Lower leg skin (tissue), 4 donors: ENCODE results near the gene SCUBE1. TPM values are rescaled to one million over a fixed set of nuclear protein-coding genes. Genes with fewer than 3 reads are reported as not detected.

Experiments
- DNase-seq, 2 donors: peaks; one replicate each; pipeline ENCODE4 v3.0.0-alpha.2; 2019; ENCODE audit warnings: low spot score in 2 of 2
- H3K4me3 ChIP-seq: fragments of 200-600 bp; sonication (generic); 2 replicates; pipeline ENCODE4 v1.5.1; 2017; ENCODE audit warnings: mild to moderate bottlenecking, low read depth; ENCODE audit not compliant: poor library complexity, severe bottlenecking
- POLR2A ChIP-seq, 2 donors: fragments of 450-650 bp; IDR thresholded peaks; one replicate each; pipeline ENCODE4 v1.6.1; 2016 to 2017; ENCODE audit warnings: antibody characterized with exemption in 2 of 2, mild to moderate bottlenecking in 1 of 2, moderate library complexity in 1 of 2
- WGBS, 2 donors: methylation state at CpG; one replicate each; pipeline ENCODE4 v1.1.5; 2018; 5-methylcytosine and 5-hydroxymethylcytosine counted together
- intact Hi-C: fragments of 100-400 bp; cut with DNase I; formaldehyde crosslinking; loops from one replicate; pipeline ENCODE4 v1.15.0; 2023; ENCODE audit warnings: low total_unique reads
- total RNA-seq, 4 donors: library from RNA; depleted of rRNA; stranded (reverse); fragments of >200 nt; gene quantifications; one replicate each; pipeline ENCODE4 v1.1.0, GENCODE V29; 2016
- TF ChIP-seq, protein P1 (sequence below), 3 donors: fragments of 450-650 bp; IDR thresholded peaks; one replicate each; pipeline ENCODE4 v1.5.1; 2016; ENCODE audit warnings: antibody characterized with exemption in 3 of 3, mild to moderate bottlenecking in 3 of 3, moderate library complexity in 2 of 3

Gene SCUBE1
- total RNA-seq, 4 donors from 2014 or later, result 0.20 to 1.1 (median 0.28) TPM

DNA sequence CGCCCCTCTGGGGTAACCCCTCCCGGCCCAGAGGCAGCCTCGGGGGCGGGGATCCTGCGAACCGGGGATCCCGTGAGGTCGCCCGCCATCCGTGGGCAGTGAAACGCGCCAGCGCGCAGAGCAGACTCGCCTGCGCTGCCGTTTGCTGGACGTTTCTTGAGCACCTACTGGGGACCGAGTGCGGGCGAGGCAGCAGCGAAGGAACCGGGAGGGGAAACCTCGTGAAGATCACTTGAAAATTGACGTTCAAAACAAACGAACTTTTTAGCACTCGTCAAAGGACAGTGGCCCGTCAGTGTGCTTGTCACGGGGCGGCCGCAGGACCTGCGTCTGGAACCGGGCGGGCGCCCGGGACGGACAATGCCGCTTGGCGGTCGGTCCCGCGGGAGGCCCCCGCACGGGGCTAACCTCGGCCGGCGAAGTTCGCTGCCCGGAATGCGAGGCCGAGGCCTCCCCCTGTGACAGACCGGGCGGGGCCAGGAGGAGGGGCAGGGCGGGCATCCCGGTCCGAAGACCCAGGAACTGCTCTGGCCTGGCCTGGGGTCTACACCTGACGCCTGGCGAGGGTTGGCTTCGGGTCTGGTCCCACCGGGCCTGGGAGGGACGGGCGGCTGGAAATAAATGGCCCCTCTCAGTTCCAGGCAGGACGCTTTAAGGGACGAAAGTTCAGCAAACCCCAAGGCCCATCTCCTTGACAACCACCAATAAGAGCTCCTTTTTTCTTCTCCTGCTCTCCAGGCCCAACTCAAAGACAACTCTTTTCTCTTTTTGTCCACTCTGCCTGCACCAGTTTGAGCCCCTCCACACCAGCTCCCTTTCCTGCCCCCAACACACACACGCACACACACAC, 723 bp upstream of the SCUBE1 start:
- no peak overlapping the region for H3K4me3 ChIP-seq
- intact Hi-C loops, result no loop called here
- TF ChIP-seq, protein P1, sequence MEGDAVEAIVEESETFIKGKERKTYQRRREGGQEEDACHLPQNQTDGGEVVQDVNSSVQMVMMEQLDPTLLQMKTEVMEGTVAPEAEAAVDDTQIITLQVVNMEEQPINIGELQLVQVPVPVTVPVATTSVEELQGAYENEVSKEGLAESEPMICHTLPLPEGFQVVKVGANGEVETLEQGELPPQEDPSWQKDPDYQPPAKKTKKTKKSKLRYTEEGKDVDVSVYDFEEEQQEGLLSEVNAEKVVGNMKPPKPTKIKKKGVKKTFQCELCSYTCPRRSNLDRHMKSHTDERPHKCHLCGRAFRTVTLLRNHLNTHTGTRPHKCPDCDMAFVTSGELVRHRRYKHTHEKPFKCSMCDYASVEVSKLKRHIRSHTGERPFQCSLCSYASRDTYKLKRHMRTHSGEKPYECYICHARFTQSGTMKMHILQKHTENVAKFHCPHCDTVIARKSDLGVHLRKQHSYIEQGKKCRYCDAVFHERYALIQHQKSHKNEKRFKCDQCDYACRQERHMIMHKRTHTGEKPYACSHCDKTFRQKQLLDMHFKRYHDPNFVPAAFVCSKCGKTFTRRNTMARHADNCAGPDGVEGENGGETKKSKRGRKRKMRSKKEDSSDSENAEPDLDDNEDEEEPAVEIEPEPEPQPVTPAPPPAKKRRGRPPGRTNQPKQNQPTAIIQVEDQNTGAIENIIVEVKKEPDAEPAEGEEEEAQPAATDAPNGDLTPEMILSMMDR (IDR thresholded peaks at IDR 0.05), result no peak
- TF ChIP-seq POLR2A (IDR thresholded peaks at IDR 0.05), result no peak
- WGBS, 2 donors, result 7 to 10% methylated on average over 36 to 46 of the region's 65 CpGs
- no peak for DNase-seq

DNA sequence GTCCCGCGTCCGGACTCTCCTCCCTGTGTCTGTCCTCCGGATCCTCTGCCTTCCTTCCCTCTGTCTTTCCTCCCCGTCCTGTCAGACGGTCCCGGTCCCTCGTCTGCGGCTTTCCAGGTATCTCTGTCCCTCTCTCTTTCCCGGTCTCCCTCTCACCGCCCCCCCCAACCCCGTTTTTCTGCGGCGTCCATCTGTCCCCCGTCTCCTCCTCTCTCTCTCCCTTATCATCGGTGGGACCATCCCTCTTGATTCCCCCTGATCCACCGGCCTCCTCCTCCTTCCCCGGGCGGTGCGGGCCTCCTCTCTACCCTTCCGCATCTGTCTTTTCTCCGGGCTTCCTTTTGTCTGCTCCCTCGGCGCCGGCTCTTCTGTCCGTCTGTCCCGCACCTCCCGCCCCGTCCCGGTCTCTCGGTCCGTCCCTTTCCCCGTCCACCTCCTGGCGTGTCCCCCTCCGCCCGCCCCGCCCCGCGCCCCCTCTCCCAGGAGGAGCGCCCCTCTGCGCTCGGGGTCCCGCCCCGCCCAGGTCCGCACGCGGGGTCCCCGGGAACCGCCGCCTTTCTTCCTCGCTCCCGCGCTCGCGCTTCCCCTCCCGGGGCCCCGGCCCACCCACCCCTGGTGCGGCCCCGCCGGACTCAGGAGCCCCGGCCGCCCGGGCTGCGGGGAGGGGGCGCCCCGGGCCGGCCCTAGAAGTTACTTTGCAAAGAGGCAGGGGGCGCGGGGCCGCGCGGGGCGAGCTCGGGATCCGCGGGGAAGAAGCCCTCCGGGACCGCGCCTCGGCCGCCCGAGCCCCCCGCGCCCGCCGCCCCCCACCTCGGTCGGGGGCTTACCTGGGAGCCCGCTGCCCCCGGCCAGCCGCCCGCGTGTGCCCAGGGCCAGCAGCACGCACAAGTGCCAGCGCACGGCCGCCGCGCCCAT, 568 bp downstream of the SCUBE1 start:
- no peak for DNase-seq
- intact Hi-C loops, result no loop called here
- H3K4me3 ChIP-seq, result no peak overlapping the region
- 3 to 5% methylated on average over 61 to 63 of the region's 99 CpGs for WGBS, 2 donors
- TF ChIP-seq, protein P1 (IDR thresholded peaks at IDR 0.05), result no peak
- TF ChIP-seq POLR2A (IDR thresholded peaks at IDR 0.05), result no peak

- H3K4me3 ChIP-seq, result no peak overlapping the region
- DNase-seq, result no peak
- intact Hi-C loops, result no loop called here
- no peak for TF ChIP-seq POLR2A (IDR thresholded peaks at IDR 0.05)
- TF ChIP-seq, protein P1 (IDR thresholded peaks at IDR 0.05), result no peak
- WGBS, 2 donors, result 45 to 61% methylated on average over 7 of the region's 7 CpGs
Observed at GRCh38 chr22:43341565-43341964, 1.6 kb downstream of the SCUBE1 start.

GRCh38 chr22:43338766-43339345, 4.3 kb downstream of the SCUBE1 start:
- H3K4me3 ChIP-seq, result no peak overlapping the region
- TF ChIP-seq, protein P1 (IDR thresholded peaks at IDR 0.05), result no peak
- no peak for TF ChIP-seq POLR2A (IDR thresholded peaks at IDR 0.05)
- intact Hi-C loops, result no loop called here
- no peak for DNase-seq
- 58 to 67% methylated on average over 15 of the region's 15 CpGs for WGBS, 2 donors

GRCh38 chr22:43337946-43338345, 5.2 kb downstream of the SCUBE1 start:
- H3K4me3 ChIP-seq, result no peak overlapping the region
- intact Hi-C loops, result no loop called here
- 84 to 93% methylated on average over 3 of the region's 3 CpGs for WGBS, 2 donors
- no peak for TF ChIP-seq POLR2A (IDR thresholded peaks at IDR 0.05)
- TF ChIP-seq, protein P1 (IDR thresholded peaks at IDR 0.05), result no peak
- no peak for DNase-seq
